GM12878 (cell line): ENCODE results near the gene TRAF2. TPM values are rescaled to one million over a fixed set of nuclear protein-coding genes. Genes with fewer than 3 reads are reported as not detected.

Experiments used
- BCL3 ChIP-seq: IDR thresholded peaks from 2 replicates; pipeline ENCODE4 v1.6.1; 2011; ENCODE audit warnings: borderline replicate concordance, low read depth, mild to moderate bottlenecking, moderate library complexity, low read length; ENCODE audit not compliant: insufficient read depth, poor library complexity, severe bottlenecking
- CREM ChIP-seq: IDR thresholded peaks from 2 replicates; pipeline ENCODE4 v1.6.1; 2014; ENCODE audit warnings: antibody characterized with exemption, low read depth
- ETV6 ChIP-seq, 2 experiments: fragments of 450-650 bp in 1 of 2; IDR thresholded peaks in 1 of 2; conservative IDR thresholded peaks in 1 of 2; 2 replicates each; pipeline ENCODE4 v1.6.1; 2014; ENCODE audit warnings: antibody characterized with exemption in 1 of 2, borderline replicate concordance in 1 of 2, low read depth in 1 of 2, mild to moderate bottlenecking in 1 of 2, moderate library complexity in 1 of 2
- FOS ChIP-seq: IDR thresholded peaks from 3 replicates; pipeline ENCODE4 v1.6.1; 2011; ENCODE audit warnings: borderline replicate concordance; ENCODE audit not compliant: insufficient read length; ENCODE audit errors: extremely low read depth
- IRF3 ChIP-seq: fragments of 450-650 bp; IDR thresholded peaks from 2 replicates; pipeline ENCODE4 v1.6.1; 2014; ENCODE audit warnings: mild to moderate bottlenecking
- KLF5 ChIP-seq: fragments of 450-650 bp; IDR thresholded peaks from 2 replicates; pipeline ENCODE4 v1.6.1; 2014; ENCODE audit warnings: mild to moderate bottlenecking; ENCODE audit not compliant: partially characterized antibody
- MYB ChIP-seq: fragments of 150-350 bp; IDR thresholded peaks from 2 replicates; pipeline ENCODE4 v1.6.1; 2014; ENCODE audit warnings: mild to moderate bottlenecking, low read depth, low read length, borderline replicate concordance
- POLR2AphosphoS5 ChIP-seq: IDR thresholded peaks from 2 replicates; pipeline ENCODE4 v1.6.1; 2011; ENCODE audit warnings: mild to moderate bottlenecking, low read length, inconsistent platforms
- POU2F2 ChIP-seq: IDR thresholded peaks from 3 replicates; pipeline ENCODE4 v1.6.1; 2011; ENCODE audit warnings: low read depth, mild to moderate bottlenecking, low read length, borderline replicate concordance
- RUNX3 ChIP-seq: IDR thresholded peaks from 2 replicates; pipeline ENCODE4 v1.6.1; 2012; ENCODE audit warnings: low read length, inconsistent platforms
- SMAD5 ChIP-seq: IDR thresholded peaks from 2 replicates; pipeline ENCODE4 v1.6.1; 2016; ENCODE audit warnings: antibody characterized with exemption, low read depth
- SMC3 ChIP-seq: IDR thresholded peaks from 2 replicates; pipeline ENCODE4 v1.6.1; 2011; ENCODE audit warnings: low read length, improper control_type of control experiment, borderline replicate concordance
- SUZ12 ChIP-seq: fragments of 200-600 bp; sonication (generic); IDR thresholded peaks from one replicate; pipeline ENCODE4 v1.6.1; 2018; ENCODE audit warnings: antibody characterized with exemption, mild to moderate bottlenecking; ENCODE audit not compliant: unreplicated experiment
- TCF3 ChIP-seq: IDR thresholded peaks from 2 replicates; pipeline ENCODE4 v1.6.1; 2012; ENCODE audit warnings: low read depth, mild to moderate bottlenecking, low read length, borderline replicate concordance; ENCODE audit not compliant: insufficient read depth
- YY1 ChIP-seq: IDR thresholded peaks from 2 replicates; pipeline ENCODE4 v1.6.1; 2011; ENCODE audit warnings: low read depth, mild to moderate bottlenecking, low read length
- ZNF687 ChIP-seq: fragments of 450-650 bp; IDR thresholded peaks from 2 replicates; pipeline ENCODE4 v1.6.1; 2017; ENCODE audit warnings: mild to moderate bottlenecking, moderate library complexity
- polyA plus RNA-seq, 11 experiments: library from polyadenylated mRNA; depleted of rRNA in 4 of 11; unstranded in 6 of 11; stranded (reverse) in 5 of 11; fragments of >200 nt; fragmentation: Nextera tagmentation in 4 of 11; fragmentation: Illumina TruSeq in 1 of 11; extraction: Ambion mirVana in 4 of 11; extraction: Trizol in 1 of 11; gene quantifications; 1 replicate in 1 of 11; 2 replicates in 10 of 11; pipeline versions ENCODE4 v1.2.1 to v1.2.3, GENCODE V29; 2011 to 2016; ENCODE audit warnings: inconsistent platforms in 2 of 11, missing spikeins in 2 of 11, low read depth in 1 of 11
- total RNA-seq, 4 experiments: library from RNA; depleted of rRNA in 3 of 4; stranded (reverse); fragments of >200 nt in 3 of 4; fragmentation: Illumina TruSeq in 1 of 4; extraction: Trizol in 1 of 4; gene quantifications; 2 replicates each; pipeline versions ENCODE4 v1.2.1 to v1.2.3, GENCODE V29; 2013 to 2021
- TF ChIP-seq, protein P1 (sequence below): fragments of 450-650 bp; IDR thresholded peaks from 2 replicates; pipeline ENCODE4 v1.6.1; 2017; ENCODE audit warnings: mild to moderate bottlenecking

TRAF2 gene
- total and polyA plus RNA-seq, 10 of the 15 experiments (the other 5 are each of a cell fraction or from before 2014, with no cell fraction given) = 0.34 to 39.5 (median 18.7) TPM

GRCh38 chr9:136849038-136849959, 37.0 kb upstream of the TRAF2 start, which contains the start of gene PHPT1 (continued):
- peak; percentile 95 for TF ChIP-seq IRF3
- no peak for TF ChIP-seq MYB
- peak; percentile 27; the same call in 1 of the 2 replicates for TF ChIP-seq RUNX3
- peak; percentile 77 for TF ChIP-seq SMAD5
- TF ChIP-seq SUZ12 = no peak
- TF ChIP-seq KLF5 = peak; percentile 82
- TF ChIP-seq POU2F2 = peak; percentile 39; the same call in 1 of the 3 replicates
- TF ChIP-seq, protein P1, sequence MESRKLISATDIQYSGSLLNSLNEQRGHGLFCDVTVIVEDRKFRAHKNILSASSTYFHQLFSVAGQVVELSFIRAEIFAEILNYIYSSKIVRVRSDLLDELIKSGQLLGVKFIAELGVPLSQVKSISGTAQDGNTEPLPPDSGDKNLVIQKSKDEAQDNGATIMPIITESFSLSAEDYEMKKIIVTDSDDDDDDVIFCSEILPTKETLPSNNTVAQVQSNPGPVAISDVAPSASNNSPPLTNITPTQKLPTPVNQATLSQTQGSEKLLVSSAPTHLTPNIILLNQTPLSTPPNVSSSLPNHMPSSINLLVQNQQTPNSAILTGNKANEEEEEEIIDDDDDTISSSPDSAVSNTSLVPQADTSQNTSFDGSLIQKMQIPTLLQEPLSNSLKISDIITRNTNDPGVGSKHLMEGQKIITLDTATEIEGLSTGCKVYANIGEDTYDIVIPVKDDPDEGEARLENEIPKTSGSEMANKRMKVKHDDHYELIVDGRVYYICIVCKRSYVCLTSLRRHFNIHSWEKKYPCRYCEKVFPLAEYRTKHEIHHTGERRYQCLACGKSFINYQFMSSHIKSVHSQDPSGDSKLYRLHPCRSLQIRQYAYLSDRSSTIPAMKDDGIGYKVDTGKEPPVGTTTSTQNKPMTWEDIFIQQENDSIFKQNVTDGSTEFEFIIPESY = no peak
- TF ChIP-seq SMC3 = no peak
- peak; percentile 14 for TF ChIP-seq BCL3
- TF ChIP-seq CREM = peak; percentile 54
- peak; percentile 84 for TF ChIP-seq POLR2AphosphoS5
- peak; percentile 47; the same call in 1 of the 2 replicates for TF ChIP-seq ZNF687
- TF ChIP-seq YY1 = peak; percentile 92
- TF ChIP-seq ETV6 (conservative IDR thresholded peaks at IDR 0.05 in 1 of 2, IDR thresholded peaks at IDR 0.05 in 1 of 2; ENCODE audit: borderline replicate concordance in 1 of 2, low read depth in 1 of 2) = no peak
- peak; percentile 92 for TF ChIP-seq FOS
- TF ChIP-seq TCF3 = 0 out of 2 replicates have a peak, but pooled peaks have one; percentile 38
